NAMALWA (cell line): ENCODE results near the gene SPNS2.
A peak's percentile ranks its signal among the peaks of the same experiment; 100 is the strongest.

Experiments used
- DNase-seq: peaks from one replicate; pipeline ENCODE4 v3.0.0-alpha.2; 2015; ENCODE audit warnings: low spot score

Gene SPNS2

GRCh38 chr17:4480929-4481898 lies 17.5 kb upstream of the SPNS2 start:
- DNase-seq: no peak

GRCh38 chr17:4482338-4483011 lies 16.2 kb upstream of the SPNS2 start:
- DNase-seq: no peak

- DNase-seq: no peak
Observed at GRCh38 chr17:4483012-4483840, 15.5 kb upstream of the SPNS2 start.

- DNase-seq: no peak
Observed at GRCh38 chr17:4485676-4486646, 12.7 kb upstream of the SPNS2 start.

GRCh38 chr17:4487296-4487695 lies 11.4 kb upstream of the SPNS2 start:
- DNase-seq: no peak

- no peak for DNase-seq
Observed at GRCh38 chr17:4487820-4488716, 10.6 kb upstream of the SPNS2 start.

GRCh38 chr17:4488989-4489595 lies 9.6 kb upstream of the SPNS2 start:
- no peak for DNase-seq

GRCh38 chr17:4490109-4490591 lies 8.5 kb upstream of the SPNS2 start:
- no peak for DNase-seq

- no peak for DNase-seq
Observed at GRCh38 chr17:4490637-4491061, 8.0 kb upstream of the SPNS2 start.

- peak; percentile 43 for DNase-seq
Observed at GRCh38 chr17:4492721-4493561, 5.7 kb upstream of the SPNS2 start.

- peak; percentile 40 for DNase-seq
Observed at GRCh38 chr17:4497101-4497824, 1.4 kb upstream of the SPNS2 start.

- peak; percentile 37 for DNase-seq
Observed at GRCh38 chr17:4499431-4500190, 930 bp downstream of the SPNS2 start.

GRCh38 chr17:4500191-4500571 lies 1.5 kb downstream of the SPNS2 start:
- DNase-seq: no peak

- DNase-seq: no peak
Observed at GRCh38 chr17:4501295-4501949, 2.7 kb downstream of the SPNS2 start.

- no peak for DNase-seq
Observed at GRCh38 chr17:4502466-4503154, 3.9 kb downstream of the SPNS2 start.
